NT2/D1 (cell line): ENCODE results near the gene UBAP2.

Source experiments
- SUZ12 ChIP-seq: IDR thresholded peaks from 2 replicates; pipeline ENCODE4 v1.6.1; 2011; ENCODE audit not compliant: insufficient read length, insufficient read depth; ENCODE audit errors: extremely low read depth
- YY1 ChIP-seq: IDR thresholded peaks from 2 replicates; pipeline ENCODE4 v1.6.1; 2011; ENCODE audit not compliant: insufficient read length, insufficient read depth
- ZNF274 ChIP-seq: IDR thresholded peaks from 2 replicates; pipeline ENCODE4 v1.6.1; 2011; ENCODE audit warnings: mild to moderate bottlenecking, low read depth, low read length

GRCh38 chr9:34079181-34079580 lies 30.5 kb upstream of the UBAP2 start:
- no peak for TF ChIP-seq ZNF274
- no peak for TF ChIP-seq YY1
- no peak for TF ChIP-seq SUZ12
